ENCODE measurements around the gene TNFSF11.

TNFSF11 gene

DNA sequence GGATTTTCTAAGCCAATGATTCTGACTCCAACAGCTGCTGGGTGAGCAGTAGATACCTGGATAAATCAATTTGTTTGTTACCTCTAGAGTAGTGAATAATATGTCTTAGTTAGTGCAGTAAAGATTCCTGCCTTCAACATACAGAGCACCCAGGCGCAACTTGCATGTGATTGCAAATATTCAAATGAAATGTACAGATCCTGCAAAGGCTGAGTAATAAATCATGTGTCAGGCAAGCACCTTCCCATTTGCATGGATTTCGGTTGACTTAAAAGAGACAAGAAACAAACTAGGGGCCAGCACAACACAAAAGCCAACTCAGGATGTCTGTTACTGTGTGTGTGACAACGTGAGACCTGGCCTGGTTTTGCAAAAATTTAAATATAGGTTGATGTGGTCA is 79.7 kb downstream of the TNFSF11 start:
- no peak for DNase-seq

DNA sequence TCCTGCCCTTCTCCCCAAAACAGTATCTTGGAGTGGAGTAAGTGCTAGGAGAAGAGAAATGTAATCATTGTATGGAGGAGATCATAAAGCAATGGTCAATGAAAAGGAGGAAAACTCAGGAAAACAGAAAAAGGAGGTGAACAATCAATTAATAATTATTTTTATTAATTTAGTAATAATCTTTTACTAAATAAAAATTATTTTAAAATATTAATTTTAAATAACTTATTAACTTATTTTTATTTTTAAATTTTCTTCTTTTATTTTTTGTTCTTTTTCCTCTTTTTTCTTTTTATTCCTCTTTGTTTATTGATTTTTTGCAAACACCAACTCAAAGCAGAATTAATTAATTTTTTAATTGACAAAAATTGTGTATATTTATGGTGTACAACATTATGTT is 80.3 kb downstream of the TNFSF11 start:
- DNase-seq, result no peak

DNA sequence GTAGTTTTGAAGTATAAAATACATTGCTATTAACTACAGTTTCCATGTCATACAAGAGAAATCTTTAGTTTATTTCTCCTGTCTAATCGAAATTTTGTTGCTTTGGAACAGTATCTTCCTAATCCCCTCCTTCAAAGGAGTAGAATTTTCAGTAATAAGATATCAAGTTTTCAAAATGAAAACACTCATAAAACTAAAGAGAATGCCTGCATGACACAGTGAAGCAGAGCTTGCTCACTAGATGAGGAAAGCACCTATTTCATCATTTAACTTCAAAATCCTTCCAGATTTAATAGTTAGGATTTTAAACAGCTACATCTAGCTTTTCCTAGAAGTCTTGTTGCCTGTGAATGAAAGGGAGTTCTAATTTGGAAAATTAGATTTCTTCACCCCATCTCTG is 80.8 kb downstream of the TNFSF11 start:
- DNase-seq, result no peak

GRCh38 chr13:42656161-42656560 is 82.2 kb downstream of the TNFSF11 start:
- no peak for DNase-seq

- DNase-seq, result no peak
Observed at GRCh38 chr13:42656958-42657357, 83.0 kb downstream of the TNFSF11 start.
